Adrenal gland (tissue), 12 donors: ENCODE results near the gene PIGQ. TPM values are rescaled to one million over a fixed set of nuclear protein-coding genes. Genes with fewer than 3 reads are reported as not detected.

Experiments used
- DNase-seq, 7 donors: peaks; one replicate each; pipeline ENCODE4 v3.0.0-alpha.2; 2019 to 2020
- H3K27ac ChIP-seq, 5 donors: fragments of 200-600 bp; sonication (generic) in 4 of 5; 1 replicate in 3 of 5; 2 replicates in 2 of 5; pipeline versions ENCODE4 v1.5.1 to v1.8.0; 2016 to 2020; ENCODE audit warnings: mild to moderate bottlenecking in 1 of 5
- H3K27me3 ChIP-seq: fragments of 200-600 bp; 2 replicates; pipeline ENCODE4 v1.8.0; 2021
- H3K36me3 ChIP-seq, 2 donors: fragments of 200-600 bp; replicated peaks in 1 of 2; 1 replicate in 1 of 2; 2 replicates in 1 of 2; pipeline versions ENCODE4 v1.5.1 to v1.8.0; 2018 to 2022
- H3K4me1 ChIP-seq, 2 donors: fragments of 200-600 bp; replicated peaks in 1 of 2; 1 replicate in 1 of 2; 2 replicates in 1 of 2; pipeline versions ENCODE4 v1.5.1 to v1.8.0; 2018 to 2021
- H3K4me3 ChIP-seq, 4 donors: fragments of 200-600 bp; sonication (generic) in 3 of 4; one replicate each; pipeline ENCODE4 v1.5.1; 2016 to 2018
- H3K9me3 ChIP-seq, 3 donors: fragments of 200-600 bp; sonication (generic) in 1 of 3; replicated peaks in 1 of 3; 1 replicate in 2 of 3; 2 replicates in 1 of 3; pipeline versions ENCODE4 v1.5.1 to v1.8.0; 2016 to 2021
- POLR2A ChIP-seq, 2 donors: fragments of 450-650 bp; IDR thresholded peaks; one replicate each; pipeline ENCODE4 v1.6.1; 2017; ENCODE audit warnings: antibody characterized with exemption in 2 of 2, mild to moderate bottlenecking in 2 of 2, moderate library complexity in 1 of 2
- WGBS, 4 donors: extraction: QIAGEN DNeasy Blood & Tissue Kit in 2 of 4; methylation state at CpG; one replicate each; pipeline versions ENCODE4 v1.1.5 to v1.1.7; 2013 to 2017; 5-methylcytosine and 5-hydroxymethylcytosine counted together
- intact Hi-C, 2 donors: fragments of 100-400 bp; cut with DNase I; formaldehyde crosslinking; loops; one replicate each; pipeline versions ENCODE4 v1.14.1 to v1.15.0; 2022 to 2023
- polyA plus RNA-seq, 3 donors: library from polyadenylated mRNA; stranded (reverse); fragments of 200-250 nt in 2 of 3; fragments of 350-450 nt in 1 of 3; fragmentation: Illumina TruSeq in 1 of 3; extraction: RNeasy Lipid Tissue Mini Kit (QIAGEN cat#74804) in 1 of 3; gene quantifications; one replicate each; pipeline ENCODE4 v1.2.3, GENCODE V29; 2013 to 2014
- total RNA-seq, 9 donors: library from RNA; depleted of rRNA in 4 of 9; stranded (reverse); fragments of >200 nt in 4 of 9; fragments of 120-200 nt in 1 of 9; fragmentation: NEBNext Ultra II Directional in 1 of 9; extraction: Animal tissue kit (Norgen Biotek cat#: 25700) in 1 of 9; gene quantifications; one replicate each; pipeline versions ENCODE4 v1.1.0 to v1.2.4, GENCODE V29; 2013 to 2023
- TF ChIP-seq, protein P1 (sequence below), 6 experiments: fragments of 450-650 bp in 4 of 6; fragments of 200-600 bp in 2 of 6; sonication (generic) in 1 of 6; IDR thresholded peaks; 1 replicate in 5 of 6; 2 replicates in 1 of 6; pipeline versions ENCODE4 v1.5.1 to v1.8.0; 2016 to 2021; ENCODE audit warnings: antibody characterized with exemption in 6 of 6, mild to moderate bottlenecking in 2 of 6, moderate library complexity in 1 of 6
- donor health status: healthy with polysubstance abuse.
- donor health status: Bipolar disorder and iron deficiency.
- donor health status: DM: yes; HTN: yes; CAD: no.
- donor health status: DM: no; HTN: no; CAD: no.
- donor health status: DM: no; HTN: no; CAD: no.
- donor health status: DM: yes; HTN: yes; CAD: no.

Gene PIGQ
- total and polyA plus RNA-seq, 12 donors: 12.7 to 317 (median 81.0) TPM

DNA sequence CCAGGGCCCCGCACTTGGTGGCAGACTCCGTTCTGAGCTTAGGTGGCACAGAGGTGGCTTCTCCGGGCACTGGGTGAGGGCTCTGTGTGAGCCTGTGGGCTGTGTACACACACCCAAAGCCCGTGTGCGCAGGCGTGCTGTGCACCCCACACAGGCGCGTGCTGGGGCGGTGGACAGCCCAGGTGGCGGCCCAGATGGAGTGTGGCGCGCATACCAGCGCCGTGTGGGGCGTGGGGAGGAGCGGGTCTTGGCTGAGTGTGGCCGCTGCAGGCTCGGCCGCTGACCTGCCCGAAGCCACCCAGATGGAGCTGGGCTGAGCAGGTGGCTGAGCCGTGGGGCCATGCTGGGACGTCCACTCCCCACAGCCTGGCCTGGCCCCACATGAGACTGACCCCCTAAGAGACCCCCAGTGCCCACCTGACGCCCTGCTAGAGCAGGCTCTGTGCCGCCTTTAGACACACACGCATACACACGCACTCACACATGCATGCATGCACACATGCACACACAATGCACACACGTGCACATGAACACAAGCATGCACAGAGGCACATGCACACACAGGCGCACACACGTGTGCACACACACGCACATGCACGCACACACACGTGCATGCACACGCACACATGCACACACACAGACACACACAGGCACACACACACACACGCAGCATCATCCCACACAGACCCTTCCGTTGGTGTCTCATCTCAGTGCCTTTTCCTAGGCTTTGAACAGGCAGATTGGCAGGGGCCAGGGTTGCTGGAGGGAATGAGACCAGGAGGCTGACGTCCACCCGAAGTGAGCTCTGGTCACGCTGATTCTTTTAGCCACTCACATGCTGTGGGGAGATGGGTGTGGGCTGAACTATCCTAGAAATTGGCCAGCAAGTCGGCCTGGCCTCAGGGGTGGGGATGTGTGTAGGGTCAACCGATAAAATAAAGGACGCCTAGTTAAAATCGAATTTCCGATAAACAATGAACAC lies 7.5 kb upstream of the PIGQ start:
- no peak for TF ChIP-seq POLR2A (IDR thresholded peaks at IDR 0.05)
- TF ChIP-seq, protein P1, sequence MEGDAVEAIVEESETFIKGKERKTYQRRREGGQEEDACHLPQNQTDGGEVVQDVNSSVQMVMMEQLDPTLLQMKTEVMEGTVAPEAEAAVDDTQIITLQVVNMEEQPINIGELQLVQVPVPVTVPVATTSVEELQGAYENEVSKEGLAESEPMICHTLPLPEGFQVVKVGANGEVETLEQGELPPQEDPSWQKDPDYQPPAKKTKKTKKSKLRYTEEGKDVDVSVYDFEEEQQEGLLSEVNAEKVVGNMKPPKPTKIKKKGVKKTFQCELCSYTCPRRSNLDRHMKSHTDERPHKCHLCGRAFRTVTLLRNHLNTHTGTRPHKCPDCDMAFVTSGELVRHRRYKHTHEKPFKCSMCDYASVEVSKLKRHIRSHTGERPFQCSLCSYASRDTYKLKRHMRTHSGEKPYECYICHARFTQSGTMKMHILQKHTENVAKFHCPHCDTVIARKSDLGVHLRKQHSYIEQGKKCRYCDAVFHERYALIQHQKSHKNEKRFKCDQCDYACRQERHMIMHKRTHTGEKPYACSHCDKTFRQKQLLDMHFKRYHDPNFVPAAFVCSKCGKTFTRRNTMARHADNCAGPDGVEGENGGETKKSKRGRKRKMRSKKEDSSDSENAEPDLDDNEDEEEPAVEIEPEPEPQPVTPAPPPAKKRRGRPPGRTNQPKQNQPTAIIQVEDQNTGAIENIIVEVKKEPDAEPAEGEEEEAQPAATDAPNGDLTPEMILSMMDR (IDR thresholded peaks at IDR 0.05): no peak
- H3K36me3 ChIP-seq: no peaks in the 10 kb centered on the region
- peaks cover 16 to 17% of the 10 kb centered on the region in 2 donors for H3K4me1 ChIP-seq
- H3K27ac ChIP-seq: no peak overlapping the region
- no peaks in the 10 kb centered on the region for H3K9me3 ChIP-seq
- no peak for DNase-seq
- intact Hi-C loops: no loop called here
- peaks cover 23% of the 10 kb centered on the region for H3K27me3 ChIP-seq
- 84 to 90% (median 87%) methylated on average over 21 to 43 of the region's 43 CpGs for WGBS, 4 donors
- no peak overlapping the region for H3K4me3 ChIP-seq

DNA sequence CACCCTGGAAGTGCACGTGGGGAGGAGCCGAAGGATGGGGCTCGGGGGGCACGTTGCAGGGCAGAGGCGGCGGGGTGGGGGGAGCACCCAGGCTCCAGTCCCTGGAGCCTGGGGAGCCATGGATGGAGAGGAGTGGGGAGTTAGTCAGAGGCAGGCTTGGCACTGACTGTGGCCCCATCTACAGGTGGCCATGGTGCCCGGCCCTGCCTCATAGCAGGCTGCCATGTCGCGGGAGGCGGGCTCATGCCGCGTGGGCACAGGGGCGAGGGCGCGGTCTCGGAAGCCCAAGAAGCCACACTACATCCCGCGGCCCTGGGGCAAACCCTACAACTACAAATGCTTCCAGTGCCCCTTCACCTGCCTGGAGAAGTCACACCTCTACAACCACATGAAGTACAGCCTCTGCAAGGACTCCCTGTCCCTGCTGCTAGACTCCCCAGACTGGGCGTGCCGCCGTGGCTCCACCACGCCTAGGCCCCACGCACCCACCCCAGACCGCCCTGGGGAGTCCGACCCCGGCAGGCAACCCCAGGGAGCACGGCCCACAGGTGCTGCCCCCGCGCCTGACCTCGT lies 6.6 kb upstream of the PIGQ start:
- H3K27ac ChIP-seq: no peak overlapping the region
- DNase-seq: no peak
- peaks cover 24 to 25% of the 10 kb centered on the region in 2 donors for H3K4me1 ChIP-seq
- H3K9me3 ChIP-seq: no peaks in the 10 kb centered on the region
- no peak overlapping the region for H3K4me3 ChIP-seq
- peaks cover 23% of the 10 kb centered on the region for H3K27me3 ChIP-seq
- no peaks in the 10 kb centered on the region for H3K36me3 ChIP-seq
- intact Hi-C loops: no loop called here
- TF ChIP-seq, protein P1 (IDR thresholded peaks at IDR 0.05): no peak
- no peak for TF ChIP-seq POLR2A (IDR thresholded peaks at IDR 0.05)
- 86 to 90% (median 88%) methylated on average over 7 to 30 of the region's 30 CpGs for WGBS, 4 donors

DNA sequence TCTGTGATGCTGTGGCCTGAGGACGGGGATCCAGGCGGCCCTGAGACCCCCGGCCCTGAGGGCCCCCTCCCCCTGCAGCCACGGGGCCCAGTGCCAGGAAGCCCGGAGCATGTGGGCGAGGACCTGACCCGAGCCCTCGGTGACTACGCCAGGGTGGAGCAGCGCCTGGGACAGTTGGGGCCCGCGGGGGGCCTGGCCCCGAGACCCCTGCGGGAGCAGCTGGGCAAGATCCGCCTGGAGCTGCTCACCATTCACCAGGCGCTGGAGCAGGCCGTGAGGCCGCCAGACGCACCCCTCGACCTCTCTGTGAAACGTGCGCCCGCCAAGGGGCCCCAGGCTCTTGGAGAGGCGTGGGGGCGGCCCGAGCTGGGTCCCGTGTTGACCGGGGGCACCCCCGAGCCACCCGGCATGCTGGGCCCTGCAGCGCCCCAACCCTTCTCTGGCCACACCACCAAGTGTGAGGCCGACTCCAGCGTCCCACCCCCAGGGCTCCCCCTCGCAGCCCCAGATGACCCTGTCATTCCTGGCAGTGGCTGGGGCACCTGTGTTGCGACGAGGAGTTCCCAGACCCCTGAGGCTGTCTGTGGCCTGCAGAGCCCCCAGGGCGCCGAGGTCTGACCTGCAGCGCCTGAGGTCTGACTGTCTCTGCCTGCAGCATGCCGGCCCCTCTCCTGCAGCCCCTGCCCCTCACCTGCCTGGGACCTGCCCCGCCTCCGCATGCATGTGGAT lies 4.9 kb upstream of the PIGQ start:
- H3K27me3 ChIP-seq: peaks cover 9% of the 10 kb centered on the region

More for the DNA sequence above, 4.9 kb upstream of the PIGQ start:
- 83 to 86% (median 84%) methylated on average over 21 to 42 of the region's 42 CpGs; no CpG with 5 or more reads in 1 of the 4 donors for WGBS, 4 donors
- Histone ChIP-seq H3K4me3 (no peak overlapping the region), H3K4me1 (peaks cover 31 to 33% of the 10 kb centered on the region in 2 donors), H3K36me3 (no peaks in the 10 kb centered on the region), H3K9me3 (no peaks in the 10 kb centered on the region), H3K27ac (peak overlapping the region in 1 of 5 donors; percentile 26)
- DNase-seq: no peak
- TF ChIP-seq, protein P1 (IDR thresholded peaks at IDR 0.05): no peak
- TF ChIP-seq POLR2A (IDR thresholded peaks at IDR 0.05): no peak
- intact Hi-C loops: no loop called here
